Pons (tissue), 1 donor: ENCODE results near the gene HIP1.
"Not testable (repeated sequence)": the region's sequence is repeated elsewhere in the genome, so short reads cannot be mapped to it uniquely, and the experiment has no call there.

Experiments used
- DNase-seq: peaks from one replicate; pipeline ENCODE4 v3.0.0-alpha.2; 2016; ENCODE audit warnings: low spot score

Gene HIP1

DNA sequence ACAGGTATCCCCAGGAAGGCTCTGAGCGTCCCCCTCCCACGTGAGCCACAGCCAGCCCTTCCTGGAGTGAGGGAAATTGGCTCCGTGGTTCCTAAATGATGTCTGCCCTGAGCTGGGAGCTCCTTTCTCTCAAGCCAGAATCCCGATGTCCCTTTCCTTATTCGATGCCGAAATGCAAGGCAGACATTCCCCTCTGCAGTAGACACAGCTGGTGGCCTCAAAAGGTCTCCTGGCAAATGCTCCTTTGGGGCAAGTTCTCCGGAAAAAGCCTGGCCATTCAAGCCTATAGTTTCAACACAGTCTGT lies 98.9 kb downstream of the HIP1 start:
- DNase-seq: no peak

DNA sequence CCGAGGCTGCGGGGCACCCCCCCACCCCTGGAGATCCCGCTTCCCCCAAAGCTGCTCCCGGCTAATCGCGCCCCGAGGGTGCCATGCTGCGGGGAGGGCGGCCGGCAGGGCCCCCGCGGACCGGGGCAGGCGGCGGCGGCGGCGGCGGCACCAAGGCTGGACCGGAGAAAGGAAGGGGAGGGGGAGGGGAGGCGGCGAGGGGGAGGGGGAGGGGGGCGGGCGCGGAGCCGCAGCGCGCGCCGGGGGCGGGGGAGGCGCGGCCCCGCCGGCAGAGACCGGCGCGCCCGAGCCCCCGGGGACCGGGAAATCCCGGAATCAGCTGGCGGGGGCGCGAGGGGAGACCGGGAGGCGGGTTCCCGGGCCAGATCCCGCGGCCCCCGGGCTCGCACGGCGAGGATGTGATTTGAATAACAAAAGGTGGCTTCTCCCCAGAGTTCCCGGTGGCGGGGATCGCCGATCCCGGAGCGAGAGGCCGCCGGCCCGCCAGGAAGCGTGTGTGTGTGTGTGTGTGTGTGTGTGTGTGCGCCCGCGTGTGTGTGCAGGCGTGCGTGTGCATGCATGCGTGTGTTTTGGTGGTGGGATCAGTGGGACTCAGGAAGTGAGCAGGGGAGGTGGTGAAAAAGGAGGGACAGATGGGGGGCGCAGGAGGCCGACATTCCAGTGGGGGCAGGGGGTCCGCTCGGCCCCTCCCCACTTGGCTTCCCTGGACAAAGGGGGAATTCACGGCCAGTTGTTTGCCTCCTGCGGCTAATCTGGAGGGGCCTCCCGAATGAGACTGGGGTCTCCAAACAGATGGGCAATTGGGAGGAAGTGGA lies 99.5 kb downstream of the HIP1 start:
- no peak for DNase-seq

DNA sequence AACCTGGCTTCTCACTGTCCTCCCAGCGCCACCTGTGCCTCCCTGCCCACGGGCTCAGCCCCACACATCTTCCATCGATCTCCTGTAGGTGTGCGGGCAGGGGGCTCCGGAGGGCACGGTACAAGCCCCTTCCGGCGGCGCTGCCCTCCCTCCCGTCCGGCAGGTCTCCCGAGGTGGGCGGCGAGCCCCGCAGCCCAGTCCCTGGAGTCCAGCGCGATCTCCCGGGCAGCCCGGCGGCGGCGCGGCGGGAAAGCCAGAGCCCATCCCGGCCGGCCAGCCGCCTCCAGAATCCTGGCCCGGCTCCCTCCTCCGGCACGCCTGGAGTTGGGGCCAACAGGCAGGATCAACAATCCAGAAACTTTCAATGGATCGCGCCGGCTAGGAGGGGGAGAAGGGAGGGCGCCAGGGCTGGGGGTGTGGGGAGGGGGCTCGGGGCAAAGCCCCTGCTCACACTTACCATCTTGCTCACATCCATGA lies 100.1 kb downstream of the HIP1 start:
- DNase-seq: no peak

DNA sequence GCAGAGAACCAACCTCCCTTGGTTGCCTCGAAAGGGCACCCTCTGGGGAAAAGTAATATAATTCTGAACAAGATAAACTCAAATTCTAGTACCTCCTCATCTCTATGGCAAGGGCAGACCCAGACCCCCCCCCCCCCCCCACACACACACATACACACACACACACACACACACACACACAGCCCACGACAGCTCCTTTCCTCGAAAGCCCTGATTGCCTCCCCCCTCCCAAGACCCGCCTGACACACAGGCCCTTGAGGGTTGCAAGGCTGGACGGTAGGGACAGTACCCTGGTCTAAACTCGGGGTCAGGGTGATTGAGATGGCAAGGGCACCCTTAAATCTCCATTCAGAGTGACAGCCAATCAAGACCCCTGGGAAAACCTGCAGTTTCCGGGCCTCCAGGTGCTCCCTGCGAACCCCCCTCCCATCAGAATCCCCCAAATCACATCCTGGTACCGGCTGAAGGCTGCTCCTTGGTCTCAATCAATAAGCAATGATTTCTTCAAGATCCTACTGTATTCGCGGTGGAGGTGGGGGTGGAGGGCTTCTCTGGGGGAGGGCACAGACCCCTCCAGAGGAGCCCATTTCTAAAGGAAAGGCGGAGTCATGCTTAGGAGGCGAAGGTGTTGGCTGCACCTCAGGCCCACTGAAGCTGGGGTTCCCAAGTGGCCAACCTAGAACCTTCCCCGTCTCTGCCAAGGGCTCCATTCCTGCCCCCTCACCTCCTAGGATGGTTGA lies 100.7 kb downstream of the HIP1 start:
- DNase-seq: no peak

DNA sequence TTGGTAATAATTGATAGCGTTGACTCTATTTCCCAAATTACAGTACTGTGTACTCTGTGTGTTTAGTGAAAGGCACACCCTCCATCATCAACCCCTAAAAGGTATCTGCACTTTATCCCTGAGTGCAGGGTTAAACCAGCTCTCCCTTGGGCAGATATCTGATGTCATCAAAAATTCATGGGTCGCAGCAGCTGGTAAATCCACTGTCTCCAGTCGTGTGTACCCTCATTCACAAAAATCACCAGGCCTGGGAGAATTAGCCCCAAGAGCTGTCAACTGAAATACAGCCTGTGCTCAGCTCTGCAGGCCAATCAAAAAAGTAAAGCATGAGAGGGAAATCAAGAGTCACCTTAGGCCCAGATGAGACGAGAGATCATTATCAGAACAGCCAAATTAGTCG lies 103.7 kb downstream of the HIP1 start:
- no peak for DNase-seq

DNA sequence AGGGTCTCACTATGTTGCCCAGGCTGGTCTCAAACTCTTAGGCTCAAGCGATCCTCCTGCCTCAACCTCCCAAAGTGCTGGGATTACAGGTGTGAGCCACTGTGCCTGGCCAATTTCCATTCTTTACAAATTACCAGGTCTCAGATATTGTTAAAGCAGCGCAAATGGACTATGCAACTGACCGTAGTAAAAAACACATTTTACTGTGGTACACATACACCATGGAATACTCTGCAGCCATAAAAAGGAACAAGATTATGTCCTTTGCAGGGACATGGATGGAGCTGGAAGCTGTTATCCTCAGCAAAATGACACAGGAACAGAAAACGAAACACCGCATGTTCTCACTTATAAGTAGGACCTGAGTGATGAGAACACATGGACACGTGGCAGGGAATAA lies 106.2 kb downstream of the HIP1 start:
- DNase-seq: not testable (repeated sequence)

DNA sequence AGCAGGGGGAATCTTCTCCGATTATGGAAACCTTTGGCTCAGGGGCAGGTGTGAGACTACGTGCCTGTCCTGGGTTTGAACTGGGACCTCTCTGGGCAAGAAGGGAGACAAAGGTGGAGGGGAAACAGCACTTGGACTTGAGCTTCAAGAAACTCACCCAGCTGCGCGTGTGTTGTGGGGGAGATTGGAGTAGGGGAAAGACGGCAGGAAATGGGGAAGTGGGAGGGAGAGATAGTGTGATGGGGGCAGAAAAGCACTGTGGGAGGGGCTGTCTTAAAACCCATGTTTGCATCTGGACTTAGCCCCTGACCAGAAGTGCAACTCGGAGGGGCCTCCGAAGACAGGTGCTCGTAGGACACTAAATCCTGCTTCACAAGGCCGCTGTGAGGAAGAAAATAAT lies 107.0 kb downstream of the HIP1 start:
- DNase-seq: no peak

DNA sequence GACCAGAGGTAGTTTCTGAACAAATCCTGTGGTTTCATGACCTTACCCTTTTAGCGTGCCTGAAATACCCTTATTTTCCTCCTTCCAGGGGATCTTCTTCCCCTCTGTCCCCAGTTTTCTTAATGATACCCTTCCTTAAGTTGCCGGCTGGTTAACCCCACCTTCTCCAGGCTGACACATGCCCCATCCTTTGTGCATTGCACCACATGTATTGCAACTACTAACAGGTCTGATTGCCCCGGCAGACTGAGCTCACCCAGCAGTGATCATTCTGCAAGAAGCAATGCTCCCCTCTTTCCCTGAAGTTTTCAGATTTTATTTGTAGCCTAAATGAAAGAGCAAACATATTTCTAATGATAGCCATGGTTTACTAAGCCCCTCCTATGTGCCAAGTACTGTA lies 108.2 kb downstream of the HIP1 start:
- DNase-seq: no peak

DNA sequence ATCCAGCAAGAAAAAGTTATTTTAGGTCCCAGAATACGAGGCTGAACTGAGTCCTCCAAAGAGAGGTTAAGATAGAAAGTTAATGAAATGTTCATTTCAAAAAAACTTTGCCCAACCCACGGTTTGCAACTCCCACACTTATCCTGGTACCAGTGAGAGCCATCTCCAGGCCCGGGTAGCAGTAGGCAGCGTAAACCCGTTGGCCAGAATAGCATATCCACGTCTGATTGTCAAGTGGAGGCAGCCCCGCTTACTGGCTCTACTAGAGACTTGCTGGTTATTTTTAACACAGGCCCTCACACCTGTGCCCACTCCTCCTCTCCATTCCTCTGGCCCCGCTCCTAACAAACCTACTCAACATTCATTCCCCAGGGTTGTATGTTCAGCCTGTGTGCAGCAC lies 109.7 kb downstream of the HIP1 start:
- DNase-seq: no peak

DNA sequence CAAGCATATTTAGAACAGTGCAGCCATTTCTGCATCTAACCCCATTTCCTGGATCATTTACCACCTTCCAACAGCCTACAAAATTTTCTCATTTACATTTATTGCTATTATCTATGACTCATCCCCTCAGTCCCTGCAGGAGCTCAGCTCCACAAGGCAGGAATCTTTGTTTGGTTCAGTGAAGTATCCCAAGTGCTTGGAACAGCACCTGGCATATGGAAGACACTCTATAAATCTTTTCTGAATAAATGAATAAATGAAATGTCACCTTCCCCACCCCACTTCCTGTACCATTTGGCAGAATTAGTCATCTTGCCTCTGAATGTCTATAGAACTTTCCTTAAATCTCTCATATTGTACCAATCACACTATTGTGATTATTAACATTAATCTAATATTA lies 110.7 kb downstream of the HIP1 start:
- DNase-seq: no peak

DNA sequence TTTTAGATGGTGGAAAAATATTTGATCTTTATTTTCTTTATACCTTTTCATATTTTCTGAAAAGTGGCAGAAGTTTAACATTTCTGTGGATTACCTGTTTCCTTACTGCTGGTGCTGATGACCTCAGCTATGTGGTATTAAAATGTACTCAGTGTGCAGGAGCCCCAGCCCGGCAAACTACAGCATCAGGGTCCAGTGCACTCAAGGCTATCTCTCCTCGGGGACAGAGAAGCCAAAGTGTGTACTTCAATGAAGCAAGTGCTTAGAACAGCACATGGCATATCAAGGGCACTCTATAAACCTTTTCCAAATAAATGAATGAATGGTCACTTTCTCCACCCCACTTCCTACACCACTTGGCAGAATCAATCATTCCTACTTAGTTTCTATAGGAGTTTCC lies 111.8 kb downstream of the HIP1 start:
- no peak for DNase-seq

DNA sequence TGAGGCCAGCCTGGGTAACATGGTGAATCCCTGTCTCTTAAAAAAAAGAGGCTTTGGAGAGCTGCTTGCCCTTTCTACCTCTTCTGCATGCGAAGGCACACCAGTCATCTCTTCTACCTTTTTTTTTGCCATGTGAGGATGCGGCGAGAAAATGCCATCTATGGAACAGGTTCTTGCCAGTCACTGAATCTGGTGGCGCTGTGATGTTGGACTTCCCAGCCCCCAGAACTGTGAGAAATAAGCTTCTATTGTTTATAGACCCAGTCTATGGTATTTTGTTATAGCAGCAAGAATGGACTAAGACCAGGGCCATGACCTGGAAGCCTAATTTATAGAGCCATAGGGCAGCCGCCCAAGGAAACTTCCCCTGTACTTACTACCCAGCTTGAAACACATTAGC lies 112.9 kb downstream of the HIP1 start:
- DNase-seq: no peak

DNA sequence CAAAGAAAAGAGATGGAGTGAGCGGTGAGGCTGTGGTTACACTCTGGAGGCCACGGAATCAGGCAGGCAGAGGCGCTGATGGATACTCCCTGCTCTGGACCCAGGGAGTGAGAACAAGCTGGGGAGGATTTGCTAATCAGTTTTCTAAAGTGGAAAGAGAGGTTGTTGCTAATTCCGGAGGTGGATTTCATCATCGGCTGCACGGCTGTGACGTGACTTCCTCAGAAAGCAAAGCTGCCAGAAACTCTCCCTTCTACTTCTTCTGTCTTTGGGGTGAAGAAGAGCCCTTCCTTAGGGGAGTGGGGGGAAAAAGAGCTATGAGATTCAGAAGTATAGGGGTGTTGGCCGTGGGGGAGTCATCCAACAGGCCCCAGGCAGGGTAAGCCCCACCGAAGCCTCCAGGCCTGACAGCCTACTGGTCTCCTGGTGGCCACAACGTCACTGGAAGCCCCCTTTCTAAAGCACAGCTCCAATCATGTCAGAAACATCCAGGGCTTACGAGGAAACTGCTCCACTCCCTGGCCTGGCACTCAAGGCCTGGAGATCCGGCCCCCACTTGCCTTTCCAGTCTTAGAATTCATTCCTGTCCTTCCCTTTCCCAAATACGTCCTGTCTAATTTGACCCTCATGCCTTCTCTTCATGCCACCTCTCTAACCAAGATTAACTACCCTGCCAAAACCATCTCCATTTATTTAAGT lies 114.5 kb downstream of the HIP1 start:
- peak; percentile 51 for DNase-seq

DNA sequence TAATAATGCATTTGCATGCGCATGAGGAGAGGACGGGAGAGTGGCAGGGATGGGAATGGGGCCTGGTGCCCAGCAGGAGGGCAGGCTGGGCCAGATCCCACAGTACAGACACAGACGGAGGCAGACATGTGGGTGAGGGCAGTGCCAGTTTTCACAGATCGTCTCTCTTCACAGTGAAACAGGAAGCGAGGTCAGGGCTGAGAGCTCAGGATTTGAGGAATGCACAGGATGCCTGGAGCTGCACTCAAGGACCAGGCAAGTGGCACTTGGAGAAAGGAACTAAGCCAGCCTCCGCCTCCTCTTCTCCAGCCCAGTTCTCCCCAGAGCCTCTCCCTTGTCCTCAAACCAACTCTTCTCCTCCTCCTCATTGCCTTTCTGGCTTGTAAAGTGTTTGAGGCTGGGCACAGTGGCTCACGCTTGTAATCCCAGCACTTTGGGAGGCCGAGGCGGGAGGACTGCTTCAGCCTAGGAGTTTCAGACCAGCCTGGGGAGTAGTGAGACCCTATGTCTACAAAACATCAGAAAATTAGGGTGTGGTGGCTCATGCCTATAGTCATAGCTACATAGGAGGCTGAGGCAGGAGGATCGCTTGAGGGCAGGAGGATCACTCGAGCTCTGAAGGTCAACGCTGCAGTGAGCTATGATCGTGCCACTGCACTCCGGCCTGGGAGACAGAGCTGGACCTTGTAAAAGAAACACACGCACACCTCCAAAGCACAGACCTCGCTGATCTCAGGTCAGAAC lies 115.2 kb downstream of the HIP1 start:
- DNase-seq: peak; percentile 59

DNA sequence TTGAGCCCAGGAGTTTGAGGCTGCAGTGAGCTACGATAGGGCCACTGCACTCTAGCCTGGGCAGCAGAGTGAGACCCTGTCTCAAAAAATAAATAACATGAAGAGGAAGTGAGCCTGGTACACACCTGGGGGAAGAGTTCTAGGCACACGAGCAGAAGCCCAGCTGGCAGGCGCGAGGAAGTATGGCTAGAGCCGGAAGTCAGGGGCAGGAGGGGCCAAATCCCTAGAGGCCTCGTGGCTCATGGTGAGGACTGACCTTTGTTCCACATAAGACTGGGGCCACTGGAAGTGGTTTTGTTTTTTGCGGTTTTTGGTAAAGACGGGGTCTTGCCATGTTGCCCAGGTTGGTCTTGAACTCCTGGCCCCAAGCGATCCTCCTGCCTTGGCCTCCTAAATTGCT lies 117.6 kb downstream of the HIP1 start:
- DNase-seq: no peak

DNA sequence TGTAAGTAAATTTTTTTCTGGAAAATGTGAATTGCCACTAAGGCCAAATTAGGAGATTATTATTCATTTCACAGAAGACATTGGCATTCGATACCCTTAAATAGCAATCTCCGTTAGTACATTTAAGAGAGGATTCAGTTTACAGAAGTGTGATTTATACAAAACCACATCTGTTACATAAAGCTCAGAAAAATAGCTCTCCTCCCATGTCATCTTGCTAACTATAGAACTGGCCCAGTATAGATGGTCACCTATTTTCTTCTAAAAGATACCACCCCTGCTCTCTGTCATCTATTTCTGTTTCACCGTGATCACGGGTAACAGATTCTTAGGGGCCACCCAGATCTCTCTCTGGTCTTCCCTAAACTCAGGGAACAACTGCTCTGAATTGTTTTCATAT lies 119.1 kb downstream of the HIP1 start:
- no peak for DNase-seq

DNA sequence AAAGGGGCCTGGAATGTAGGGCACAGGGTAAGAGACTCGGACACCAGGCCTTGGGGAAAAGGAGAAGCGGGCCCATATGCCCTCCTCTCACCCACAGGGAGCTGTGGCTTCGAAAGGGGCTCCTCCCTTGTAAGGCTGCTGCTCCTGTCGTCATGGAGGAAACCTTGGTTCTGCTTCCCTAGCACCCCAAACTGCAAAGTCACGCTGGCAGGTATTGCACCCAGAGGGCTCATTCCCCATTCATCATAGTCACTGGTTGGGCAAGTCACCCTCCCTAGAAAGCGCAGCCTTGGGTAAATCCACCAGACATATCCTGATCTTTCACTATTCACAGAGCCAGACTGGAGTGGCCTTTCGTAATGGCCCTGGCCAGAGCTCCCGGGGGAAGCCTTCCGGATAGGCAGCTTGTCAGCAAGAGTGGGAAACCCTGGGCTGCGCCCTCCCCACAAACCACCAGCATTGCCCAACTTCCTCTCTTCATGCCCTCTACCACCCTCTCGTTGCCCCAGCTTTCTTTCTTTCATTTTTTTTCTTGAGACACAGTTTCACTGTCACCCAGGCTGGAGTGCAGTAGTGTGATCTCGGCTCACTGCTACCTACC lies 121.0 kb downstream of the HIP1 start:
- DNase-seq: peak; percentile 72

DNA sequence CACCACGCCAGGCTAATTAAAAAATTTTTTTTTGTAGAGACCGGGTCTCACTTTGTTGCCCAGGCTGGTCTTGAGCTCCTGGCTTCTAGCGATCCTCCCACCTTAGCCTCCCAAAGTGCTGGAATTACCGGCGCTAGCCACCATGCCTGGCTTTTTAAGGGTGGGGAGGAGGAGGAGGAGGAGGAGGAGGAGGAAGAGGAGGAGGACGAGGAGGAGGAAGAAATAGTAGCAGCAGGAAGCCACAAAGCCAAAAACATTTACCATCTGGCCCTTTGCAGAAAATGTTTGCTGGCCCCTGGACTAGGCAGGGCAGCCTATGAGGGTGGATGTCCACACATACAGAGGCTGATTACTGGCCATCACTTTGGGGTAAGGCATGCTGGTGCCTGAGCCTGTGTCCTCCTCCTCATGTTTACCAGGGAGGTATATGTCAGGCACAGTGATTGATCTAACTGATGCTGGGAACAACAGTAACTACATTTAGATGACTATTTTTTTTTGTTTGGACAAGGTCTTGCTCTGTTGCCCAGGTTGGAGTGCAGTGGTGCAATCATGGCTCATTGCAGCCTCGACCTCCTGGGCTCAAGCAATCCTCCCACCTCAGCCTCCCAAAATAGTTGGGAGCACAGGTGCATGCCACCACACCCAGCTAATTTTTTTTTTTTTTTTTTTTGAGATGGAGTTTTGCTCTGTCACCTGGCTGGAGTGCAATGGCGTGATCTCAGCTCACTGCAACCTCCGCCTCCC lies 122.1 kb downstream of the HIP1 start:
- DNase-seq: no peak

DNA sequence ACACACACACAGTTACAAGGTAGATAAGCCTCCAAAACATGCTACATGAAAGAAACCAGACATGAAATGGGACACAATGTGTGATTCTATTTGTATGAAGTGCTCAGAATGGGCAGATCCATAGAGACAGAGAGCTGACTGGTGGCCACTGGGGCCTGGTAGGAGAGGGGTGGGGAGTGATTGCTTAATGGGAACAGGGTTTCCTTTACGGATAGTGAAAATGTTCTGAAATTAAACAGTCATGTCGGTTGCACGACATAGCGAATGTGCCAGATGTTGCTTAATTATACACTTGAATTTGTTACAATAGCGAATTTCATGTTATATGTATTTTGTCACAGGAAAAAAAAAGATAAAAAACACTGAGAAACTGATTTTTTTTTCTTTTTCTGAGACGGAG lies 124.3 kb downstream of the HIP1 start:
- no peak for DNase-seq

DNA sequence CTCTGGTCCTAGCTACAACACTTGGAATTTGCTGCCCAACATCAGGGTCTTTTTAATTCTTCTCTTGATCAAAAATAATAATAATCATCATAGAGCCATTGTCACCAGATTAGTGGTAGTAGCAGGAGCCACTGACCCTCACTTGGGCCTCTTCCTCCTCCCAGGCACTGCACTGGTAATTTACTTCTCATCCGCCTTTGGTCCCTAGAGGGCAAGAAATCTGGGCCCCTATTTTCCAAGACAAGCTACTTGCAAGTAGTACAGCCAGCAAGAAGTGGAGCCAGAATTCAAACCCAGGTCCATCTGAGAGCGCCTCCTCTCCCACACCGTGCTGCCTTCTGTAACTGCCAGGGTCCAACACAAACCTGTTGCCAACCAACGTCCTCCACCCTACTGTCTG lies 125.4 kb downstream of the HIP1 start:
- no peak for DNase-seq

DNA sequence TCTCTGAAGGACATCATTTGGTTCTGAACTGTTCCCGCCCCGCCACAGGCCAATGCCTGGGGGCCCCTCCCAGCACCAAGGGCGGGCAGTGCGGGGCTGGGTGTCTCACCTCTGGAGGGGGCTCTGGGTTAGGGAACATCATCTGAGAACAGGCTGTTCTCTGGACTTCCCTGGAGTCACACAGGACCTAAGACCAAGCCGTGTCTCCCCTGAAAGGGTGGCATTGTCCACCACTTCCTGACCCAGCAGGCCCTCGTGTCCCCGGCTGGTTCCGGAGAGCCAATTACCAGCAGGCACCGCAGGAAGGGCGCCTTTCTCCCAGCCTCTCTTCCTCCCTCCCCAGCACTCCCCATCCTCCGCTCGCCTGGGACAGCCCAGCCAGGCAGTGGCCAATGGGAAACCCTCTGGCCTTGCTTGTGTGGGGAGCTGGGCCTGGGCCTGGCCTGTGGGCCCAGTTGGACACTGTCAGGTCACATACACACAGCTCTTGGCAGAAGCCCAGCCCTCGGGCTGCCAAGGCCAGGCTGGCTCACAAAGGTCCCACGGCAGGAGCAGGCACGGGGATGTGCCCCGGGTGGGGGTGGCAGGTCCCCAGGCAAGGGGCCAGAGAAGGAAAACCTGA lies 127.1 kb downstream of the HIP1 start:
- DNase-seq: peak; percentile 98
